HEK293T (cell line): ENCODE measurements around the gene SFN.

Source experiments
- ARNT ChIP-seq: fragments of 450-650 bp; IDR thresholded peaks from 2 replicates; pipeline ENCODE4 v1.6.1; 2017; ENCODE audit warnings: mild to moderate bottlenecking
- BHLHE40 ChIP-seq: fragments of 450-650 bp; IDR thresholded peaks from 2 replicates; pipeline ENCODE4 v1.6.1; 2016; ENCODE audit warnings: mild to moderate bottlenecking, moderate library complexity, borderline replicate concordance
- ELF4 ChIP-seq: fragments of 450-650 bp; IDR thresholded peaks from 2 replicates; pipeline ENCODE4 v1.6.1; 2017; ENCODE audit warnings: antibody characterized with exemption
- L3MBTL2 ChIP-seq: fragments of 450-650 bp; conservative IDR thresholded peaks from 2 replicates; pipeline ENCODE4 v1.6.1; 2016; ENCODE audit warnings: mild to moderate bottlenecking
- NFRKB ChIP-seq: fragments of 450-650 bp; IDR thresholded peaks from 2 replicates; pipeline ENCODE4 v1.6.1; 2016; ENCODE audit warnings: mild to moderate bottlenecking, moderate library complexity
- SP1 ChIP-seq: fragments of 450-650 bp; IDR thresholded peaks from 2 replicates; pipeline ENCODE4 v1.6.1; 2017
- SUZ12 ChIP-seq: fragments of 450-650 bp; IDR thresholded peaks from 2 replicates; pipeline ENCODE4 v1.6.1; 2016; ENCODE audit warnings: mild to moderate bottlenecking

DNA sequence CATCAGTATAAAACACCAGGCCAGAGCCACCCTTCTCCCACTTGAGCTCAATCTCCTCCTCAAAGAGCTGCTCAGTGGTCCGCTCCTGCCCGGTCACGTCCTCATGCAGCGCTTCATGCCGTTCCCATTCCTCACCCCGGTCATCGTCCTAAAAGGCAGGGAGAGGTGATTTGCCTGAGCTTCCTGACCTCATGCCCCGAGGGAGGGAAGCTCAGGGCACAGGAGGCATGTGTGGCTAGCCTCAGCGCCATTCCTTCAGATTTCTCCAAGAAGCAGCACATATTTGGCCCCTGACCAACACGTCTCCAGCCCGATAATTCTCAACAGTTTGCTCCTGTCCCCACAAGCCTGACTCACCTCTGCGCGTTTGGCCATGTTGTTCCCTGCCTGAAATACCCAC is 31.3 kb downstream of the SFN start:
- no peak for TF ChIP-seq SUZ12
- no peak for TF ChIP-seq L3MBTL2
- no peak for TF ChIP-seq ELF4
- TF ChIP-seq SP1, result no peak
- no peak for TF ChIP-seq ARNT
- TF ChIP-seq BHLHE40, result no peak
- no peak for TF ChIP-seq NFRKB
